Left lobe of liver (tissue), 2 donors: ENCODE measurements around the gene KMT5B. TPM values are rescaled to one million over a fixed set of nuclear protein-coding genes. Genes with fewer than 3 reads are reported as not detected.
A peak's percentile ranks its signal among the peaks of the same experiment; 100 is the strongest.

ENCODE experiments used
- ATAC-seq: fragments of 200-7000 bp; cut with Tn5 transposase; one replicate; pipeline ENCODE4 v1.9.1; 2020; ENCODE audit warnings: mild to moderate bottlenecking, moderate library complexity
- DNase-seq: peaks from one replicate; pipeline ENCODE4 v3.0.0-alpha.2; 2020; ENCODE audit warnings: low spot score
- total RNA-seq: library from RNA; stranded (reverse); gene quantifications from one replicate; pipeline ENCODE4 v1.2.1, GENCODE V29; 2021
- donor health status: DM: no; HTN: no; CAD: no; lungs with moderate emphysema.
- donor health status: DM: no; HTN: yes; CAD: no.

KMT5B gene
- total RNA-seq, 1 donor from 2014 or later, result 19.3 TPM

DNA sequence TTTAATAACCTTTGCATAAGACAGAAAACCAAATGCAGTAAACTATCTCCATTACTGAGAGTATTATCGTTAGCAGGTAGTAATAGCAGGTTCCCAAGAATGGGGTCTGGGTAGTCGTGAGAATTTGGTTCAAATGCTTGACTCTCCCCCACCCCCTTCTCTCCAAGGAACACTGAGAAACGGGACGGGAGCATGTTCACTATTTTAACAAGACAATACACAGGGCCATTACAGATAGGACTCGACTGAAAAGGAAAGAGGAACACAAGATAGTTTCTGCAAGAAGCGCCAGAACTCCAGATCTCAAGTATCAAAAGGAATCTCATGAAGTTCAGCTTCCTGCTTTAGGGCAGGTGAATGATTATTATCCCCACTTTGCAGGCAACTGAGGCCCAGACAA, 27.0 kb downstream of the KMT5B start:
- ATAC-seq, result no peak
- no peak for DNase-seq

- ATAC-seq (no peak), DNase-seq (no peak)
Observed at GRCh38 chr11:68181719-68182451, 31.2 kb downstream of the KMT5B start.

GRCh38 chr11:68179847-68180246, 33.2 kb downstream of the KMT5B start:
- no peak for DNase-seq
- no peak for ATAC-seq

- DNase-seq (no peak), ATAC-seq (no peak)
Observed at GRCh38 chr11:68177877-68178276, 35.2 kb downstream of the KMT5B start.

- ATAC-seq, result peak; percentile 42
- DNase-seq, result no peak
Observed at GRCh38 chr11:68173926-68174325, 39.2 kb downstream of the KMT5B start.

DNA sequence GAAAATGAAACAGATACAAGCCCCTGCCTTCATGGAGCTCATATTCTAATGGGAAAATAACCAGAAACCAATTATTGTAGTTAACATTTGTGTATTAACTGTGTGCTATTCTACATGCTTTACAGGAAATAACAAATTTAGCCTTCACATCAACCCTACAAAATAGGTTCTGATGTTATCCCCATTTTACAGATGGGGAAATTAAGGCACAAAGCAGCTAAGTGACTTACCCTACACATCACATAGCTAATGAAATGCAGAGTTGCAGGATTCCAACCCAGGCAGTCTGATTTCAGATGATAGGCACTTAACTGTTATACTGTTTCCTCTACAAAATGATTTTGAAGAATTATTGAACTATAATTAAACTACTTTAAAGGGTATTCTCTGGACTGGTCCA, 43.7 kb downstream of the KMT5B start:
- ATAC-seq (no peak), DNase-seq (no peak)

DNA sequence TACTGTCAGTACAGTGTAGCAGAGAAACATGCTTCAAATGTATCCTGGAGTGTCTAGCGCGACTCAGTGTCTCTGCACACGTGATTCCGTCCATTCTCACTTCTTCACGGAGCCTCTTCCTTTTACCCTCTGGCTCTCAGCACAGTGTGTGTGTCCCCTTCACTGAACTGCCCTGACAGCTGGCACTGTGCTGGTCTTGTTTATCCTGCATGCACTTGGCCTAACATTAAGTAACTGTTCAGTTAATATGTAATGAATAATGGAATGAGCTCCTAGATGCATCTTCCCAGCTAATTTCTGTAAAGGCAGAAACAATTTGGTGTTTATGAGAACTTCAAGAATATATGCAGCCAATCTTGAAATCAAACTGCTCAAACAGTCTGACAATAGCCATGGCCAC, 44.4 kb downstream of the KMT5B start:
- peak; percentile 92 for ATAC-seq

GRCh38 chr11:68167474-68167873, 45.6 kb downstream of the KMT5B start:
- ATAC-seq, result peak; percentile 18

More for the DNA sequence above, 44.4 kb downstream of the KMT5B start:
- DNase-seq, result peak; percentile 68

GRCh38 chr11:68166969-68167368, 46.1 kb downstream of the KMT5B start:
- ATAC-seq (no peak), DNase-seq (no peak)

More at GRCh38 chr11:68167474-68167873, 45.6 kb downstream of the KMT5B start:
- no peak for DNase-seq

DNA sequence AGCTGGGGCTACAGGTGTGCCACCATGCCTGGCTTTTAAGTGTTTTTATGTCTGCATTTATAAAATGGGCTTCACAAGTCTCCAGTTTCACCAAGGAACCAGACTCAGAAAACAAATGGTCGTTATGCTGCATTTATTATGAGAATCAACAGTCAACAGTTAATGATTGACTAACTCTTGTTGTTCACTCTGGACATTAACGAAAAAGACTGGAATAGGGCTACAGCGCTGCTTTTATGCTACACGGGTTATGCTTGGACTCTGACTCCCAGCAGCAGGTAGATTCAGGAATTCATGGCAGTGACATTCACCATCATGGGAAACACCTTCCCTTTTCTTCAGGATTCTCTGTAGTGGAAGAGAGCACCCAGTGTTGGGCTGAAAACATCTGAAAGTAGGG, 47.5 kb downstream of the KMT5B start:
- DNase-seq (no peak), ATAC-seq (peak; percentile 56)

DNA sequence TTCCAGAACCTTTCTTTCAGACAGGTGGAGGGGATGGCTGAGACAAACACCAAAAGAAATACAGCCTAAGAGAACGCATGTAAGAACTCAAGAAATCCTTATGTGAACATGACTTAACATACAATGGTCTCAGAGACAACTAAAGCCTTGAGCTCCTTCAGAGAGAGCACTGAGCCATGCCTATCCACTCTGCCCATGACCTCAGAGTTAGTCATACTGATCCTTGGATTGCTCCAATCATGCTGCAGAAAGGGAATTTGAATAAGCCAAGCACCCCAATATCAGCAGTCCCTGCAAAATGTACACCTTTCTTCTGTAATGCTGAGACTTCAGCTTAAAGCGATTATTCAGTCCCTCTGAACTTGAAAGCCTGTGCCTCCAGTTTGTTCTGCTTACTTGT, 48.7 kb downstream of the KMT5B start:
- ATAC-seq, result no peak
- no peak for DNase-seq

DNA sequence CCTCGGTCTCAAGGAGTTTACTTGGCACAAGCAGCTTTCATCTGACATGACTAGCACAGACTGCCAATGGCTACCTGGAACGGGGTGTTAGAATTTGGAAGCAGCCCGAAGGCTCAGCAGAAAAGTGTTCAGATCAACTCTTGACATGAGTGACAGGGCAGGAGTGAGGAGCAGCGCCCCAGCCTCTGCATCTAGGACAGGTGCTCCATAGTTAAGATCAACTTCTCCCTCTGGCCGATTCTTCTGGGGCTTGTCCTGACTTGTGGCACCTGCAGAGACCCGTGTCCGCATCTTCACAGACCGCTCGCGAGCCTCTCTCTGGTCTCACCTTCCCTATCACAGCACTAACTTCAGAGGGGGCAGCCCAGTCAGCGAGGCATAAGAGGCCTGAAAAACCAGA, 49.4 kb downstream of the KMT5B start:
- no peak for DNase-seq
- ATAC-seq, result no peak

- ATAC-seq, result no peak
- DNase-seq, result no peak
Observed at GRCh38 chr11:68160100-68160695, 52.9 kb downstream of the KMT5B start.

DNA sequence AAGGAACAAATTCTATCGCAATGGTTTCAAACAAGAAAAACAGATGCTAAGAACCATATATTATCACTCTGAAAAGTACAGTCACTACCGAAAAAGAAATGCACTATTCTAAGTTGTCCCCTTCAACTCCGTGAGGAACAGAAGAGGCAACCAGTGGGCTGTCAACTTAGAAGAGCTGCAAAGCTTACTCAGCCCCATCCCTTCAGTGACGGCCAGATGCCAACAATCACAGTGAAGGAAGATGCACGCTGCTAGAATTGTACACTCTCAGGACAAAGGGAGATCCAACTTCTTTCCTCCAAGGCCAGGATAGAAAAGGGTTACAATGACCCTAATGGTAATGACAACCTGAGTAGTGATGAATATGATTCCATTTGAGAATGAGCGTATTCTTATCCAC, 53.4 kb downstream of the KMT5B start:
- no peak for DNase-seq
- no peak for ATAC-seq

DNA sequence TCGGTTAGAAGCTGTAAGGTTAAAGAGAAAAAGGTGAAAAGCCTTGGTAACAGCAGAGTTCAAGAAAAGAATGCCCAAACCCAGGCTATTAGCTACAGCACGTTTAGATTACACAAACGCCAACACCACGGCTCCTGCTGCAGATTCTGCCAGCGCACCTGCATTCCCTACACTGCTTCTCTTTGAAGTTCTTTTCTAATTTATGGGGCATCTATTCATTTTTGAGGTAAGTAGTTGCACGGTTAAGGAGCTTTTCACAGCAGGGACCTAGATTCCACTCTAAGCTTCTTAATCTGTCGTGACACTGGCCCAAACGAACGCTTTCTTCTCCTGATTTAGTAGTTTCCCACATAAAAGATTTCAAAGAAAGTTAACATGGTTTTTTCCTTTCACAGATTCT, 53.9 kb downstream of the KMT5B start:
- ATAC-seq (no peak), DNase-seq (no peak)

- no peak for ATAC-seq
- no peak for DNase-seq
Observed at GRCh38 chr11:68158580-68158979, 54.5 kb downstream of the KMT5B start.

GRCh38 chr11:68153742-68154141, 59.4 kb downstream of the KMT5B start:
- DNase-seq, result no peak
- peak; percentile 60 for ATAC-seq

DNA sequence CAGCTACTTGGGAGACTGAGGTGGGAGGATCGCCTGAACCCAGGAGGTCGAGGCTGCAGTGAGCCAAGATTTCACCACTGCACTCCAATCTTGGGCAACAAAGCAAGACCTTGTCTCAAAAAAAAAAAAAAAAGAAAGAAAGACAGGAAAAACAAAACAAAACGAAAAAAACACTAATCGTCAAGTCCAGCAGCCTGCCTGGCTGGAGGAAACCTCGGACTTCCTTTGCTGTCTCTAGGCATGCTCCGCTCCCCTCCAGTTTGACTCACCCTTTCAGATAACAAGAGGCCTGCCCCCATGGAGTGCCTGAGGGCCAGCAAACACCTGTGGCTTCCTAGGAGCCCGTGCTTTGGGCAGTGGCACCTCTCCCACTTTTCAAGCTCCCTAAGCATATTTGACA, 63.1 kb downstream of the KMT5B start:
- ATAC-seq (no peak), DNase-seq (no peak)

DNA sequence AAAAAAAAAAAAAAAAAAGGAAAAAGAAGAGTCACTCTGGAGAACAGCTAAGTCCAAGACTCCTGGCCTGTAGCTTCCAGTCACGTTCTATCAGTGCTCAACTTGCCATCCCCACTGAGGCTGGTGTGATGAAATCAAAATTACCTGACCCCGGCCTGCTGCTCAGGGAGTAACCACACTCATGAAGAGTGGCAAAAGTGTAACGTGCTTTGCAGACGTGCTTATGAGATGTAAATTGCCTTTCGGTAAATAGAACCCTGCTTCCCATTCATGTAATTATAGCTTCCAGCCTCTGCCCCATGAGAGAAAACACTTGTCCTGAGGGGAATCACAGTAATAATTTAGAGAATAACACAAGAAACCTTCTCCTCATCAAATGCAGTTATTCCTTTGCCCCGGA, 63.7 kb downstream of the KMT5B start:
- ATAC-seq, result no peak

GRCh38 chr11:68148879-68149278, 64.2 kb downstream of the KMT5B start:
- no peak for DNase-seq
- no peak for ATAC-seq

More for the DNA sequence above, 63.7 kb downstream of the KMT5B start:
- no peak for DNase-seq

DNA sequence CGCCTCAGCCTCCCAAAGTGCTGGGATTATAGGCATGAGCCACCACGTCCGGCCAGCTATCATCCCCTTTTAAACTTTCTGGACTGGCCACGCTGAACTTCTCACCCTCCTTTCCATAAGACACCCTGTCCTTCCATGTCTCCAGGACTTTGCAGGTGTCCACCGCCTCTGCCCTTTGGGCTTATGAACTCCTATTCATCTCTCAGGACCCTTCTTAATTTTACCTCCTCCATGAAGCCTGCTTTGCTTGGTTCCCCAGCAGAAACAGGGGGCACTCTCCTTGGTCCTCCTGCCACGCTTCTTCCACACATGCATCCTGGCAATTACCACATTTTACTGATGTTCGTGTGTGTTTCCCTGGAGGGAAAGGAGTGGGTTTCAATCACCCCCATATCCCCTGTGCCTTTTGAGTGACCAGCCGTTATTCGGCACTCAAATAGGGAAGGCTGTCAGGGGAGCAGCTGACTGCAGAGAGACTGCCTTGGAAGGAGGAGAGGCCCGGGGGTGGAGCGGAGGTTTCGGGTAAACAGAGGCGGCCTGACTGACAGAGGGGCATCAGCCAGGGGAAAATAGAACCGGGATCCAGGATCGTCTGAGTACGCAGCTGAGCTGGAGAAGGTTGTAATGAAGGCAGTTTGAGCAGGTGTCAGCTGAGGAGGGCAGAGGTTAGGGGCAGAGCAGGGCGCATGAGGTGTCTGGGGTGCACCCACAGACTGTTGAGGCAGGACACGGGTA, 64.9 kb downstream of the KMT5B start:
- DNase-seq (no peak), ATAC-seq (no peak)
